GM12875 (cell line): ENCODE measurements around the gene OTX1.

Experiments used
- H3K4me3 ChIP-seq: one replicate; pipeline ENCODE4 v1.5.1; 2011; ENCODE audit warnings: low read depth, low read length, control low read depth
- CTCF ChIP-seq: IDR thresholded peaks from 2 replicates; pipeline ENCODE4 v1.5.1; 2011; ENCODE audit warnings: low read depth, mild to moderate bottlenecking, control low read depth, inconsistent platforms, low read length, moderate library complexity, borderline replicate concordance; ENCODE audit not compliant: insufficient read depth

The OTX1 gene

GRCh38 chr2:63056107-63057050, 5.7 kb downstream of the OTX1 start:
- no peak overlapping the region for H3K4me3 ChIP-seq
- no peak for TF ChIP-seq CTCF

- H3K4me3 ChIP-seq: no peak overlapping the region
- no peak for TF ChIP-seq CTCF
These were observed 6.9 kb downstream of the OTX1 start for GRCh38 chr2:63057249-63058143.

GRCh38 chr2:63058144-63058920, 7.7 kb downstream of the OTX1 start:
- no peak for TF ChIP-seq CTCF
- H3K4me3 ChIP-seq: no peak overlapping the region

GRCh38 chr2:63058921-63059792, 8.5 kb downstream of the OTX1 start:
- no peak overlapping the region for H3K4me3 ChIP-seq
- TF ChIP-seq CTCF: no peak

- H3K4me3 ChIP-seq: no peak overlapping the region
- no peak for TF ChIP-seq CTCF
These were observed 9.3 kb downstream of the OTX1 start for GRCh38 chr2:63059793-63060471.
